Measurements from ENCODE around the gene MTHFR. TPM values are rescaled to one million over a fixed set of nuclear protein-coding genes. Genes with fewer than 3 reads are reported as not detected.
A peak's percentile ranks its signal among the peaks of the same experiment; 100 is the strongest.
"Not testable (repeated sequence)": the region's sequence is repeated elsewhere in the genome, so short reads cannot be mapped to it uniquely, and the experiment has no call there.

MTHFR gene
- polyA plus RNA-seq, 4 donors: 11.2 to 20.1 (median 15.4) TPM

- peak overlapping the region; percentile 90 to 98 (median 92) for H3K27ac ChIP-seq (ENCODE audit: low read depth in 1 of 3, low read length in 2 of 3)
- H3K27me3 ChIP-seq (ENCODE audit: control insufficient read depth in 3 of 3, insufficient read depth in 3 of 3, low read length in 3 of 3); FAIRE-seq; DNase-seq; H3K9me3 ChIP-seq (ENCODE audit: control insufficient read depth in 2 of 2, insufficient read depth in 1 of 2, low read depth in 1 of 2, low read length in 1 of 2): not testable (repeated sequence)
- H3K4me1 ChIP-seq (ENCODE audit: control insufficient read depth in 3 of 3, insufficient read depth in 2 of 3, low read depth in 1 of 3, low read length in 2 of 3): peaks cover 2 to 39% (median 6%) of the 10 kb centered on the region in 3 donors
- peaks cover 0 to 29% (median 19%) of the 10 kb centered on the region in 3 donors for H3K36me3 ChIP-seq (ENCODE audit: control insufficient read depth in 3 of 3, insufficient read depth in 2 of 3, low read depth in 1 of 3, low read length in 3 of 3)
- H3K4me3 ChIP-seq (ENCODE audit: low read depth in 1 of 3, low read length in 3 of 3): peak overlapping the region in 2 of 3 donors; percentile 68 to 75
- 56 to 72% (median 68%) methylated on average over 9 of the region's 9 CpGs for WGBS, 3 donors
Measured at GRCh38 chr1:11803924-11804665, 1.7 kb downstream of the MTHFR start.

DNA sequence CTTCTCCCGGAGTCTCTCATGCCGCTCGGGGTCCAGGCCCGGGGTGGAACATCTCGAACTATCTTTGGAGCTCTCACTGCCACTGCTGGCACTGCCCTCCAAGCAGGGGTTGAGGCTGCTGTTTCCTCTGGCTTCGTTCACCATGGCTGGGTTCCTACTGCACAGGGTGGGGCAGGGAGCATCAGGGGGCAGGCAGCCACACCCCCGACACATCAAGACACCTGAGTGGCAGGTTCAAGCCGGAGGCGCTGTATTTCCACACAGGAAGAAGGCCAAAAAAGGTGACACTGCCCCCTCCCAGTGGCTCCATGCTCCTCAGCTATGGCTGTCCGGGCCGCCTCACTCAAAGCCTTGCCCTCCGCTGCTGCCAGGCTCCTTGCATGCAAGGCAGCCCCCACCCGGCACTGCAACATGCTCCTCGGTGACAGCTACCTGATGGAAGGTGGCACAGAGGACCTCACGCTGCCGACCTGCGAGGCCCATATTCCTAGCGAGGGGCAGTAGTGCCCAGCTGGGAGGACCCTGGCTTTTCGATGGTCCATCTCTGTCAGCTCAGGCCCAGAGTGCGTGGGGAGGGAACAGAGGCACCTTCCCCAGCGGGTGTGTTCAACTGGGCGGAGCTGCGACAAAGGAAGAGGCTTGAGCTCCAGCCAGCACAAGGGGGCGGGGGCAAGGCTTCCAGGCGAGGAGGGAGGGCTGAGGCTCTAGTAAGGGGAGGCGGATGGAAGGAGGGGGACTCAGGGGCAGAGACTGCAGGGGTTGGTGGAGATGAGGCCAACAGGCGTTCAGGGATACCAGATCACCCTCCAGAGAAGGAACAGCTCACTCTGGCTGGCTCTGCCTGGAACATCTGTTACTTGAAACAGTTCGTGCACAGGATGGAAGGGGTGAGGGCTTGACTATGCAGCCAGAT lies 2.5 kb downstream of the MTHFR start:
- peaks cover 0 to 31% (median 19%) of the 10 kb centered on the region in 3 donors for H3K36me3 ChIP-seq (ENCODE audit: control insufficient read depth in 3 of 3, insufficient read depth in 2 of 3, low read depth in 1 of 3, low read length in 3 of 3)
- FAIRE-seq: no peak
- H3K27me3 ChIP-seq (ENCODE audit: control insufficient read depth in 3 of 3, insufficient read depth in 3 of 3, low read length in 3 of 3): no peaks in the 10 kb centered on the region
- no peaks in the 10 kb centered on the region for H3K9me3 ChIP-seq (ENCODE audit: control insufficient read depth in 2 of 2, insufficient read depth in 1 of 2, low read depth in 1 of 2, low read length in 1 of 2)
- H3K27ac ChIP-seq (ENCODE audit: low read depth in 1 of 3, low read length in 2 of 3): peak overlapping the region; percentile 42 to 88 (median 68)
- DNase-seq: peak; percentile 83 to 90
- H3K4me1 ChIP-seq (ENCODE audit: control insufficient read depth in 3 of 3, insufficient read depth in 2 of 3, low read depth in 1 of 3, low read length in 2 of 3): peaks cover 2 to 39% (median 6%) of the 10 kb centered on the region in 3 donors
- H3K4me3 ChIP-seq (ENCODE audit: low read depth in 1 of 3, low read length in 3 of 3): peak overlapping the region; percentile 35 to 58 (median 36)
- 13 to 25% (median 22%) methylated on average over 28 of the region's 28 CpGs for WGBS, 3 donors

- Histone ChIP-seq H3K27ac (ENCODE audit: low read depth in 1 of 3, low read length in 2 of 3) (peak overlapping the region; percentile 30 to 88 (median 68)), H3K36me3 (ENCODE audit: control insufficient read depth in 3 of 3, insufficient read depth in 2 of 3, low read depth in 1 of 3, low read length in 3 of 3) (peaks cover 0 to 34% (median 19%) of the 10 kb centered on the region in 3 donors), H3K4me1 (ENCODE audit: control insufficient read depth in 3 of 3, insufficient read depth in 2 of 3, low read depth in 1 of 3, low read length in 2 of 3) (peaks cover 2 to 39% (median 6%) of the 10 kb centered on the region in 3 donors), H3K27me3 (ENCODE audit: control insufficient read depth in 3 of 3, insufficient read depth in 3 of 3, low read length in 3 of 3) (no peaks in the 10 kb centered on the region), H3K4me3 (ENCODE audit: low read depth in 1 of 3, low read length in 3 of 3) (peak overlapping the region in 2 of 3 donors; percentile 36 to 58), H3K9me3 (ENCODE audit: control insufficient read depth in 2 of 2, insufficient read depth in 1 of 2, low read depth in 1 of 2, low read length in 1 of 2) (no peaks in the 10 kb centered on the region)
- no peak for FAIRE-seq
- 38 to 52% (median 52%) methylated on average over 6 of the region's 6 CpGs for WGBS, 3 donors
- peak in 1 of 2 donors; percentile 38 for DNase-seq
Measured at GRCh38 chr1:11802616-11802972, 3.2 kb downstream of the MTHFR start.

DNA sequence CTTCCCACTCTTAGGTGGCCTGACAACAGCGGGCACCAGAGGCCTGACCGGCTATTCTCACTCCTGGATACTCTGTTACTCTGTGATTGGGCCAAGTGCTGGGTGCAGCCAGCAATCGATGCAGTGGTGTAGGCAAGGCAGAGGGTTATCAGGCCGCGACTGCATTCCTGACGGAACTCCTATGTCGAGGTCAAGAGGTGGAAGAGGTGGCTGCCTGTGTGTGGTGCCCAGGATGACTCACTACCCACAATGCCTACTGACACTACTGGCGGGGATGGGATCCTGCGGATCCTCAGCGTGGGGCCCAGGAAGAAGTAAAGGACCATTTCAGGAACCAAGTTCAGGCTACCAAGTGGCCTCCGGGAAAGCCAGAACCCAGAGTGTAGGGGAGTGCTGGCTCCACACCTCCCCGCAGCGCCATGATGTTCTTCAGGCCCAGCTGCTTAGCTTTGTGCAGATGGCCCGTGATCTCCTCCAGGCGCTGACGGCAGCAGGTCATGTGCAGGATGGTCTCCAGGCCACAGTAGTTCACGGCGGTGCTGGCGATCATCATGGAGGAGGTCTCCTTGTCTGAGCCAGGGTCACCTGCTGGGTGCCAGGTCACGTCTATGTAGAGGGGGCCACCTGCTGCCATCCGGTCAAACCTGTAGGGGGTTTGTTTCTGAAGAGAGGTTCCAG lies 4.9 kb downstream of the MTHFR start:
- peaks cover 0 to 44% (median 26%) of the 10 kb centered on the region in 3 donors for H3K36me3 ChIP-seq (ENCODE audit: control insufficient read depth in 3 of 3, insufficient read depth in 2 of 3, low read depth in 1 of 3, low read length in 3 of 3)
- H3K4me3 ChIP-seq (ENCODE audit: low read depth in 1 of 3, low read length in 3 of 3): no peak overlapping the region
- WGBS, 3 donors: 91 to 94% (median 93%) methylated on average over 21 of the region's 21 CpGs
- H3K27me3 ChIP-seq (ENCODE audit: control insufficient read depth in 3 of 3, insufficient read depth in 3 of 3, low read length in 3 of 3): no peaks in the 10 kb centered on the region
- H3K9me3 ChIP-seq (ENCODE audit: control insufficient read depth in 2 of 2, insufficient read depth in 1 of 2, low read depth in 1 of 2, low read length in 1 of 2): no peaks in the 10 kb centered on the region
- H3K27ac ChIP-seq (ENCODE audit: low read depth in 1 of 3, low read length in 2 of 3): no peak overlapping the region
- H3K4me1 ChIP-seq (ENCODE audit: control insufficient read depth in 3 of 3, insufficient read depth in 2 of 3, low read depth in 1 of 3, low read length in 2 of 3): peaks cover 0 to 31% (median 6%) of the 10 kb centered on the region in 3 donors
- FAIRE-seq: no peak
- no peak for DNase-seq

GRCh38 chr1:11800391-11800755 lies 5.4 kb downstream of the MTHFR start:
- H3K27ac ChIP-seq (ENCODE audit: low read depth in 1 of 3, low read length in 2 of 3): no peak overlapping the region
- no peaks in the 10 kb centered on the region for H3K9me3 ChIP-seq (ENCODE audit: control insufficient read depth in 2 of 2, insufficient read depth in 1 of 2, low read depth in 1 of 2, low read length in 1 of 2)
- H3K36me3 ChIP-seq (ENCODE audit: control insufficient read depth in 3 of 3, insufficient read depth in 2 of 3, low read depth in 1 of 3, low read length in 3 of 3): peaks cover 3 to 48% (median 31%) of the 10 kb centered on the region in 3 donors
- peaks cover 0 to 31% (median 6%) of the 10 kb centered on the region in 3 donors for H3K4me1 ChIP-seq (ENCODE audit: control insufficient read depth in 3 of 3, insufficient read depth in 2 of 3, low read depth in 1 of 3, low read length in 2 of 3)
- DNase-seq (no peak), FAIRE-seq (no peak)
- H3K4me3 ChIP-seq (ENCODE audit: low read depth in 1 of 3, low read length in 3 of 3): no peak overlapping the region
- H3K27me3 ChIP-seq (ENCODE audit: control insufficient read depth in 3 of 3, insufficient read depth in 3 of 3, low read length in 3 of 3): no peaks in the 10 kb centered on the region
- WGBS, 3 donors: 93 to 97% (median 93%) methylated on average over 8 of the region's 8 CpGs

DNA sequence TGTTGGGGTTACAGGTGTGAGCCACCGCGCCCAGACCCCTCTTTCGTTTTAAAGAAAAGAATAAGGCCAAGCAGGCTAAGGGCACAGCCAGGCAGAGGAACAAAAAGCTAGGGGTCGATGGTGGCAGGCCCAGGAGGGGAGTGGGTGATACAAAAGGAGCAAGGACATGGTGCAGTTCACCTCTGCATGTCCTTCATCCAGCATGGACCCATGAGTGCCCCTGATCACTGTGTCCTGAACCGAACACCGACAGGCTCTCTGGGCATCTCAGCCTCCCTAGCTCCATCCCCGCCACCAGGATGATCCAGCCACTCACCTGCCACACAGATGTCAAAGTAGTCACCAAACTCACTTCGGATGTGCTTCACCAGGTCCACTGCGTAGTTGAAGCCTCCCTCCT lies 5.9 kb downstream of the MTHFR start:
- no peaks in the 10 kb centered on the region for H3K9me3 ChIP-seq (ENCODE audit: control insufficient read depth in 2 of 2, insufficient read depth in 1 of 2, low read depth in 1 of 2, low read length in 1 of 2)
- H3K4me3 ChIP-seq (ENCODE audit: low read depth in 1 of 3, low read length in 3 of 3): no peak overlapping the region
- no peak for DNase-seq
- peaks cover 6 to 53% (median 36%) of the 10 kb centered on the region in 3 donors for H3K36me3 ChIP-seq (ENCODE audit: control insufficient read depth in 3 of 3, insufficient read depth in 2 of 3, low read depth in 1 of 3, low read length in 3 of 3)
- H3K27ac ChIP-seq (ENCODE audit: low read depth in 1 of 3, low read length in 2 of 3): no peak overlapping the region
- H3K27me3 ChIP-seq (ENCODE audit: control insufficient read depth in 3 of 3, insufficient read depth in 3 of 3, low read length in 3 of 3): no peaks in the 10 kb centered on the region
- 91 to 96% (median 95%) methylated on average over 9 of the region's 9 CpGs for WGBS, 3 donors
- peaks cover 0 to 29% (median 6%) of the 10 kb centered on the region in 3 donors for H3K4me1 ChIP-seq (ENCODE audit: control insufficient read depth in 3 of 3, insufficient read depth in 2 of 3, low read depth in 1 of 3, low read length in 2 of 3)
- FAIRE-seq: no peak

GRCh38 chr1:11799099-11799498 lies 6.7 kb downstream of the MTHFR start:
- DNase-seq (no peak), FAIRE-seq (no peak)
- Histone ChIP-seq H3K9me3 (ENCODE audit: control insufficient read depth in 2 of 2, insufficient read depth in 1 of 2, low read depth in 1 of 2, low read length in 1 of 2) (no peaks in the 10 kb centered on the region), H3K4me1 (ENCODE audit: control insufficient read depth in 3 of 3, insufficient read depth in 2 of 3, low read depth in 1 of 3, low read length in 2 of 3) (peaks cover 0 to 23% (median 6%) of the 10 kb centered on the region in 3 donors), H3K27me3 (ENCODE audit: control insufficient read depth in 3 of 3, insufficient read depth in 3 of 3, low read length in 3 of 3) (no peaks in the 10 kb centered on the region), H3K36me3 (ENCODE audit: control insufficient read depth in 3 of 3, insufficient read depth in 2 of 3, low read depth in 1 of 3, low read length in 3 of 3) (peaks cover 9 to 61% (median 42%) of the 10 kb centered on the region in 3 donors), H3K27ac (ENCODE audit: low read depth in 1 of 3, low read length in 2 of 3) (no peak overlapping the region), H3K4me3 (ENCODE audit: low read depth in 1 of 3, low read length in 3 of 3) (no peak overlapping the region)
- WGBS, 3 donors: 96 to 99% (median 96%) methylated on average over 5 of the region's 5 CpGs

Measured in small intestine (tissue), 7 donors.